ENCODE measurements around the gene HRH3. TPM values are rescaled to one million over a fixed set of nuclear protein-coding genes. Genes with fewer than 3 reads are reported as not detected.

The HRH3 gene
- total RNA-seq, 1 experiment from 2014 or later, result not detected

DNA sequence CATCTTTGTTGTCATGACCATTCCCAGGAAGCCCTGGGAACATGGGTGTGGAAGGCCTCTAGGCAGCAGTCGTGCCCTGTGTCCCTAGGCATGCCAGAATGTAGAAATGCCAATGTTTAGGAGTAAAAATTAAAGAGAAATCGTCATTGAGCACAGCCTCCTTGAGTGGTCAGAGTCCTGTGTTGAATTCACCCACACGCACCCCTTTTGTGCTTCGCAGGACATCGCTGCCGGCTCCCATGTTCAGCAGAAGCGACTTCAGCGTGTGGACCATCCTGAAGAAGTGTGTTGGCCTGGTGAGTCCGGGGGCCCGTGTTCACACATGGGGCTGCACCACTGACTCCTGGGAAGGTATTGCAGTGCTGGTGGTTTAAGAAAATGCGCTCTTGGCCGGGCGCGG lies 43.3 kb upstream of the HRH3 start:
- peaks cover 5% of the 10 kb centered on the region; the same call in 1 of the 2 replicates for H3K79me2 ChIP-seq (ENCODE audit: low read length)
- no peak overlapping the region for H3K27ac ChIP-seq (ENCODE audit: low read length)
- no peaks in the 10 kb centered on the region for H3K4me1 ChIP-seq (ENCODE audit: low read length)
- no peak overlapping the region for H3K4me2 ChIP-seq (ENCODE audit: low read depth, low read length, poor library complexity, severe bottlenecking)
- H3K36me3 ChIP-seq (ENCODE audit: insufficient read depth, low read length), result peaks cover 4% of the 10 kb centered on the region; the same call in 1 of the 2 replicates
- no peak overlapping the region for H3K9ac ChIP-seq (ENCODE audit: low read length)
- H3K4me3 ChIP-seq (ENCODE audit: low read length), result no peak overlapping the region
- no peaks in the 10 kb centered on the region for H3K9me2 ChIP-seq (replicated peaks; ENCODE audit: insufficient read depth, low read length)
- H3K27me3 ChIP-seq (ENCODE audit: low read length), result no peaks in the 10 kb centered on the region
- H2AFZ ChIP-seq (ENCODE audit: low read length), result no peak overlapping the region
- DNase-seq, result no peak
- H3K9me3 ChIP-seq (ENCODE audit: low read length), result no peaks in the 10 kb centered on the region
- H4K20me1 ChIP-seq (ENCODE audit: insufficient read depth, low read depth, low read length), result no peaks in the 10 kb centered on the region; the same call in 1 of the 2 replicates

DNA sequence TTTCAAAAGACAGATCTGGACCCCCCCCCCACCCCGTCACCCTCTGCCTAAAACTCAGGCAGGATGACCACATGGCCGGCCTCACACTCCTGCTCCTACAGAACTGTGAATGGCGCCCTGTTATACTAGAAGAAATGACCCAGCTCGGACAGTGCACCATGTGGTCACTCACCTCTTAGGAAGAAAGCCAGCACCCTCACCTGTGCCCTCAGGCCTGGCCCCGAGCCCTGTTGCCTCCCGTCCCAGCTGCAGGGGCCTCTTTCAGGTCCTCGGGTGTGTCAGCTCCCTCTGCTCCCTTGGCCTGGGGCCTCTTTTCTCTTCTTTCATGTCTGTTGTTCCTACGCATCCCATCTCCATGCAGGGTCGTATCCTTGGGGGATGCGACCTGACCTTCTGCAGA lies 42.0 kb upstream of the HRH3 start:
- H3K9ac ChIP-seq (ENCODE audit: low read length), result no peak overlapping the region
- peaks cover 5% of the 10 kb centered on the region; the same call in 1 of the 2 replicates for H3K79me2 ChIP-seq (ENCODE audit: low read length)

DNA sequence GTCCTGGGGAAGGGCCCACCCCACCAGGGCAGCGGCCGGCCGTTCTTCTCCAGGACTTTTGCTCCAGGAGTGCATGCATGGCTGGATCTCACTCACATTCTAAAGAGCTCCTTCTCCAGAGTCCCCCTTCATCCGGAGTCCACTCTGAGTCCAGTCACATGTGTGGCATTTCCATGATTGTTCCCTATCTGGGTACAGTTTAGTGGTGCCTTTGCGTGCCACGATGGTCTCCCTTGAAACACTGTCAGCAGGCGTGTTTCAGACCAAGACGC lies 39.2 kb upstream of the HRH3 start:
- Histone ChIP-seq H2AFZ (ENCODE audit: low read length) (no peak overlapping the region), H3K4me1 (ENCODE audit: low read length) (no peaks in the 10 kb centered on the region), H3K27me3 (ENCODE audit: low read length) (no peaks in the 10 kb centered on the region), H3K27ac (ENCODE audit: low read length) (no peak overlapping the region), H3K36me3 (ENCODE audit: insufficient read depth, low read length) (no peaks in the 10 kb centered on the region), H3K79me2 (ENCODE audit: low read length) (peaks cover 23% of the 10 kb centered on the region), H3K4me3 (ENCODE audit: low read length) (no peak overlapping the region), H3K4me2 (ENCODE audit: low read depth, low read length, poor library complexity, severe bottlenecking) (no peak overlapping the region), H3K9me3 (ENCODE audit: low read length) (no peaks in the 10 kb centered on the region), H4K20me1 (ENCODE audit: insufficient read depth, low read depth, low read length) (peaks cover 3% of the 10 kb centered on the region), H3K9ac (ENCODE audit: low read length) (no peak overlapping the region), H3K9me2 (replicated peaks; ENCODE audit: insufficient read depth, low read length) (no peaks in the 10 kb centered on the region)
- no peak for DNase-seq

More for the DNA sequence above, 42.0 kb upstream of the HRH3 start:
- Histone ChIP-seq H3K36me3 (ENCODE audit: insufficient read depth, low read length) (peaks cover 4% of the 10 kb centered on the region; the same call in 1 of the 2 replicates), H3K9me2 (replicated peaks; ENCODE audit: insufficient read depth, low read length) (no peaks in the 10 kb centered on the region), H3K4me2 (ENCODE audit: low read depth, low read length, poor library complexity, severe bottlenecking) (no peak overlapping the region), H3K4me3 (ENCODE audit: low read length) (no peak overlapping the region), H2AFZ (ENCODE audit: low read length) (no peak overlapping the region), H3K27me3 (ENCODE audit: low read length) (no peaks in the 10 kb centered on the region), H3K4me1 (ENCODE audit: low read length) (no peaks in the 10 kb centered on the region), H3K9me3 (ENCODE audit: low read length) (no peaks in the 10 kb centered on the region), H3K27ac (ENCODE audit: low read length) (no peak overlapping the region), H4K20me1 (ENCODE audit: insufficient read depth, low read depth, low read length) (no peaks in the 10 kb centered on the region; the same call in 1 of the 2 replicates)
- no peak for DNase-seq

DNA sequence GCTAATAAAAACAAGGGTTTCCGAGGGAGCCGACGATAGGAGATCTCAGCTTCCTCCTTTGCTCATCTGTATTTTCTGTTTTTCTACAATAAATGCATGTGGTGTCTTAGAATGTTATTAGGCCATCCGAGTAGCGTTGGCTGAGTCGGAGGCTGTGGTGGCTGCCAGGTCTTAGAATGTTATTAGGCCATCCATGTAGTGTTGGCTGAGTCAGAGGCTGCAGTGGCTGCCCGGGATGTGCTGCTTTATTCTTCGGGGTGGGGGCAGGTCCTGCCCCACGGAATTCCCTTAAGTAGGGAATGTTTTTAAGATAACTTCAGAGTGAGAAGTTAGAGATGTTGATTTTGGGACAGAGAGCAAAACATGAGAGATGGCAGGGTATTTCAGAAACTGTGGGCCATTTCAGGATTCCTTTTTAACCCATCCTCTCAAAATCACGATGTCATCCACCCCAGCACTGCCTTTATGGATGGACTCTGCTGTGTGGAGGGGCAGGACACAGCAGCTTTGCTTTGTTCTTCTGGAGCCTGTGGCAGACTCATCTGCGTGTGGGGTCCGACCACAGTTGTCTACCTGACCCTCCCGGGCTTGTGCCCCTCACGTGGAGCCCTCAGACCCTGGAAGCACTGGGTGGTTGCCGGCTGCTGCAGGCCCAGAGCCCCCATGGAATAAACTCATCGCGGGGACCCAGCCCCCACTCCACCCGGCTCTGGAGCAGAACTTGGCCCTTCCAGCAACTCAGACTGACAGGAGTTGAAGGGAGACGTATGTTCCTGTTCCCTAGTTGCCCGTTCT lies 38.6 kb upstream of the HRH3 start:
- Histone ChIP-seq H2AFZ (ENCODE audit: low read length) (no peak overlapping the region), H3K9me3 (ENCODE audit: low read length) (no peaks in the 10 kb centered on the region), H3K27ac (ENCODE audit: low read length) (no peak overlapping the region), H3K4me1 (ENCODE audit: low read length) (no peaks in the 10 kb centered on the region), H3K36me3 (ENCODE audit: insufficient read depth, low read length) (no peaks in the 10 kb centered on the region), H4K20me1 (ENCODE audit: insufficient read depth, low read depth, low read length) (peaks cover 3% of the 10 kb centered on the region), H3K27me3 (ENCODE audit: low read length) (no peaks in the 10 kb centered on the region), H3K4me3 (ENCODE audit: low read length) (no peak overlapping the region), H3K9ac (ENCODE audit: low read length) (no peak overlapping the region), H3K79me2 (ENCODE audit: low read length) (peaks cover 26% of the 10 kb centered on the region), H3K9me2 (replicated peaks; ENCODE audit: insufficient read depth, low read length) (no peaks in the 10 kb centered on the region), H3K4me2 (ENCODE audit: low read depth, low read length, poor library complexity, severe bottlenecking) (no peak overlapping the region)
- no peak for DNase-seq

DNA sequence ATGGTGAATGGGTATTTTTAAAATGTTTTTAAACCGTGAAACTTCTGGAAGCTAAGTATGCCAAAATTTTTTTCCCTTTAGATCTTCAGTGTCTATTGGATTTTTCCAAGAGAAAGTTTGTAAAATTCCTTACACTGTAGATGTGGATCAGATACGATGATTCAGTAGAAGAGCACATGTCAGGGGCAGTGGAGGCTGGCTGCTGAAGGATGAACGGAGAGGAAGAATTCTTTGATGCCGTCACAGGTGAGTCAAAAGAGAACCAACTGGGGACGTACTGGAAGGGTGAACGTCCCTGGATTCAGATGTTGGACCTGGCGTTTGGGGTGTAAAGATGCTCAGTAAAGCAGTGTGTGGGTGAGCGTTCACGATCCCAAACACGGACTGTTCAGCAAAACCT lies 35.9 kb upstream of the HRH3 start:
- H3K36me3 ChIP-seq (ENCODE audit: insufficient read depth, low read length), result no peaks in the 10 kb centered on the region

DNA sequence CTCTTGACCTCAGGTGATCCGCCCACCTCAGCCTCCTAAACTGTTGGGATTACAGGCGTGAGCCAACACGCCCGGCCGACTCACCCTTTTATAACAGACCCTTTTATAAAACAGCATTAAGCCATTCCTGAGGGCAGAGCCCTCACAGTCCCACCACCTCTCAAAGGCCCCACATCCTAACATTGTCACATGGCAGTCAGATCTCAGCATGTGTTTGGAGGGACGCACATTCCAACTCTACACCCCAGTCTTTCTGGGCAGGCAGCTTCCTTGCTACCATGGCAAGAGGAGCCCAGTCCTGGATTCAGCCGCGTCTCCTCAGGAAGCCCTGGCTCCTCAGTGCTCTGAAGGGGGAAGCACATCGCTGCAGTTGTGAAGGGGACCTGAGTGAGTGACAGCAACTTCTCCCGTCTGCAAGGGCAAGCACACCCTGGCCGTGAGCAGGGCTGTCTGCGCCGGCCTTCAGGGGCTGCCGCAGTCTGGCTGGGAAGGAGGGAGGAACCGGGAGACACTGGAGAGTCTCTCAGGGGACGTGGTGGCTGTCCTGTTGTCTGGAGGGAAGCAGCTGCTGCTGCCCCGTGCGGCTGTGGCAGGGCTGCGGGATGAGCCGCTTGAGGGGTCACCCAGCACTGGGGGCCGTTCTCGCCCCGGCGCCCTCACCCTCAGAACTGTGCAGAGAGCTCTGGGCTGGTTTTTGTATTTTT lies 34.1 kb upstream of the HRH3 start:
- Histone ChIP-seq H3K4me1 (ENCODE audit: low read length) (peaks cover under 1% of the 10 kb centered on the region), H3K27ac (ENCODE audit: low read length) (no peak overlapping the region), H3K9me2 (replicated peaks; ENCODE audit: insufficient read depth, low read length) (no peaks in the 10 kb centered on the region), H3K9ac (ENCODE audit: low read length) (no peak overlapping the region), H4K20me1 (ENCODE audit: insufficient read depth, low read depth, low read length) (peaks cover 13% of the 10 kb centered on the region), H3K4me2 (ENCODE audit: low read depth, low read length, poor library complexity, severe bottlenecking) (no peak overlapping the region), H3K79me2 (ENCODE audit: low read length) (peaks cover 57% of the 10 kb centered on the region), H3K27me3 (ENCODE audit: low read length) (no peaks in the 10 kb centered on the region), H3K9me3 (ENCODE audit: low read length) (no peaks in the 10 kb centered on the region), H3K36me3 (ENCODE audit: insufficient read depth, low read length) (no peaks in the 10 kb centered on the region), H2AFZ (ENCODE audit: low read length) (no peak overlapping the region), H3K4me3 (ENCODE audit: low read length) (no peak overlapping the region)
- no peak for DNase-seq

More for the DNA sequence above, 35.9 kb upstream of the HRH3 start:
- no peak overlapping the region for H3K4me3 ChIP-seq (ENCODE audit: low read length)
- H3K27ac ChIP-seq (ENCODE audit: low read length), result no peak overlapping the region
- no peak for DNase-seq
- H3K9me2 ChIP-seq (replicated peaks; ENCODE audit: insufficient read depth, low read length), result no peaks in the 10 kb centered on the region
- peaks cover 13% of the 10 kb centered on the region for H4K20me1 ChIP-seq (ENCODE audit: insufficient read depth, low read depth, low read length)
- no peaks in the 10 kb centered on the region for H3K4me1 ChIP-seq (ENCODE audit: low read length)
- no peaks in the 10 kb centered on the region for H3K27me3 ChIP-seq (ENCODE audit: low read length)
- H3K79me2 ChIP-seq (ENCODE audit: low read length), result peaks cover 45% of the 10 kb centered on the region
- no peak overlapping the region for H3K4me2 ChIP-seq (ENCODE audit: low read depth, low read length, poor library complexity, severe bottlenecking)
- H3K9me3 ChIP-seq (ENCODE audit: low read length), result no peaks in the 10 kb centered on the region
- H2AFZ ChIP-seq (ENCODE audit: low read length), result no peak overlapping the region
- H3K9ac ChIP-seq (ENCODE audit: low read length), result no peak overlapping the region

DNA sequence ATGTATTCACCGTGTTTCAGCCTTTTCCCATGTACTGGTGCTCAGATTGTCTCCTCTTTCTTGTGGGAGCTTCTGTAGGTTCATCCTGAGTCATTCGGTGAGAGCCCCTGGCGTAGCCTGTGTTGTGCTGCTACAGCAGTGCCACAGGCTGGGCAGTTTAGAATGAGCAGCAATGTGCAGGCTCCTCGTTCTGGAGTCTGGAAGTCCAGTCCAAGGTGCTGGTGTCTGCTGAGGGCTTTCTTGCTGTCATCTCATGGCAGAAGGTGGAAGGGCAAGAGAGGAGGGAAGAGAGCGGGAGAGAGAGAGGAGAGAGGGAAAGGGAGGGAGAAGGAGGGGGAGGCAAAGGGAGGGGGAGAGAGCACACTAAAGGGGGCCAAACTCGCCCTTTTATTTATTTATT lies 33.3 kb upstream of the HRH3 start:
- no peaks in the 10 kb centered on the region for H3K9me2 ChIP-seq (replicated peaks; ENCODE audit: insufficient read depth, low read length)
- H3K9me3 ChIP-seq (ENCODE audit: low read length), result no peaks in the 10 kb centered on the region
- peaks cover 17% of the 10 kb centered on the region for H4K20me1 ChIP-seq (ENCODE audit: insufficient read depth, low read depth, low read length)
- H3K27me3 ChIP-seq (ENCODE audit: low read length), result no peaks in the 10 kb centered on the region
- H3K4me3 ChIP-seq (ENCODE audit: low read length), result no peak overlapping the region
- no peak overlapping the region for H2AFZ ChIP-seq (ENCODE audit: low read length)
- H3K4me1 ChIP-seq (ENCODE audit: low read length), result peaks cover 7% of the 10 kb centered on the region
- no peak overlapping the region for H3K27ac ChIP-seq (ENCODE audit: low read length)
- no peak overlapping the region for H3K9ac ChIP-seq (ENCODE audit: low read length)
- H3K4me2 ChIP-seq (ENCODE audit: low read depth, low read length, poor library complexity, severe bottlenecking), result no peak overlapping the region
- H3K36me3 ChIP-seq (ENCODE audit: insufficient read depth, low read length), result no peaks in the 10 kb centered on the region
- no peak for DNase-seq
- peaks cover 59% of the 10 kb centered on the region for H3K79me2 ChIP-seq (ENCODE audit: low read length)

DNA sequence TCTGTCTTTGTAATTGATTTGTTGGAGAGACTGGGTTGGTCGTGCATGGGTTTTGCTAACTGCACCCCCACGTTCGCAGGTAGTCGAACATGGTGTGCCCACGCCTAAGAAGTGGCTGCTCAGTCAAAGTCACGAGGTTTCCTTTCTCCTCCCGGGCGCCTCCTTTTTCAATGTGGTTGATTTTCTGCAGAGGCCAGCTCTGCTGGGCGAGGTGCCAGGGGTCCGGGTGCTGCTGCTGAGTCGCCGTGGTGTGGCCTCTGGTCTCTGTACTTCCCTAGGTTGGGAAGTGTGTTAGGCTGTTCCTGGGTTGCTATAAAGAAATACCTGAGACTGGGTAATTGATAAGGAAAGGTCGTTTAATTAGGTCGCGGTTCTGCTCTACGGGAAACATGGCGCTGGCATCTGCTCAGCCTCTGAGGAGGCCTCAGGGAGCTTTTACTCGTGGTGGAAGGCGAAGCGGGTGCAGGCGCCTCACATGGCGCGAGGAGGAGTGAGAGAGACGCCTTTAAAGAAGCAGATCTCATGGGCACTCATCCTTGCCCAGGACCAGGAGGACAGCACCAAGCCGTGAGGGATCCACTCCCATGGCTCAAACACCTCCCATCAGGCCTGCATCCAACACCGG lies 32.4 kb upstream of the HRH3 start:
- H3K4me3 ChIP-seq (ENCODE audit: low read length), result no peak overlapping the region
- no peak for DNase-seq
- peaks cover 62% of the 10 kb centered on the region for H3K79me2 ChIP-seq (ENCODE audit: low read length)
- peaks cover 7% of the 10 kb centered on the region for H3K4me1 ChIP-seq (ENCODE audit: low read length)
- H3K4me2 ChIP-seq (ENCODE audit: low read depth, low read length, poor library complexity, severe bottlenecking), result no peak overlapping the region
- no peak overlapping the region for H3K9ac ChIP-seq (ENCODE audit: low read length)
- peaks cover 17% of the 10 kb centered on the region for H4K20me1 ChIP-seq (ENCODE audit: insufficient read depth, low read depth, low read length)
- H3K27me3 ChIP-seq (ENCODE audit: low read length), result no peaks in the 10 kb centered on the region
- H3K27ac ChIP-seq (ENCODE audit: low read length), result no peak overlapping the region
- H3K9me2 ChIP-seq (replicated peaks; ENCODE audit: insufficient read depth, low read length), result no peaks in the 10 kb centered on the region
- no peak overlapping the region for H2AFZ ChIP-seq (ENCODE audit: low read length)
- H3K36me3 ChIP-seq (ENCODE audit: insufficient read depth, low read length), result no peaks in the 10 kb centered on the region
- H3K9me3 ChIP-seq (ENCODE audit: low read length), result no peaks in the 10 kb centered on the region

Data from Karpas-422 (cell line).